HuH-7 (cell line): ENCODE measurements around the gene ATAT1.

ENCODE experiments used
- DNase-seq: peaks from one replicate; pipeline ENCODE4 v3.0.0; 2011; ENCODE audit warnings: low spot score

Gene ATAT1

DNA sequence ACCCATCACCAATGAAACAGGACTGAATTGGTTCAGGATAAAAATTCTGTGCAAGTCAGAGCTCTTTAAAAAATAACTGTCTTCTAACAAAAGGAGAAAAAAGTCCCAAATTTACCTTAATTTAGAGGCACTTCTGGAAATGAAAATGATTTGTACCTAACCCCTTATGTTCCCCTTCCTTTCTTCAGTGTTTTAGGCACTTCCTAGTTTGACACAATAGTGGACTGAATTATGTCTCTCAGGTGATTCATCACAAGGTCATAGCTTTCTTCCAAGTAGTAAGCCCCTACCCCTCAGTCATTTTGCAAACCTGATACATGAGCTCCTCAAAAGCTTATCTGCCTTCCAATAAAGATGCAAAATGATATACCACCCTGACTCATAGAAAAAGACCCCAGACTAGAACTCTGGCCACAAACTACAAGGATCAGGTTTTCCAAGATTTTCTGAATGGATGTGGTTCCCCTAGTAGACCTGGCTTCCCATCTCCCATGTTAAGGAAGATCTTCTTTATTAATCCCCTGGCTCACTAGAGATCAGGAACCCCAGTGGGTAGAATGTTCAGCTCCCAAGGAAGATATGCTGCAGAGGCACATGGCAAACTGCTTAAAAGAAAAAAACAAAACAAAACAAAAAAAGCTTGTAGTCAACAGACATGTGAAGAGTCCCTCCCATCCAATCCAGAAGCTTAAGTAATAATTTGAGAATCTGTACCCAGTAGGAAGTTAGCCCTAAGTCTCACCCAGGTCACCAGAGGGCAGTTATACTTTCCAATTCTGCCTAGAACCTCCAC is 13.2 kb upstream of the ATAT1 start:
- DNase-seq, result no peak

DNA sequence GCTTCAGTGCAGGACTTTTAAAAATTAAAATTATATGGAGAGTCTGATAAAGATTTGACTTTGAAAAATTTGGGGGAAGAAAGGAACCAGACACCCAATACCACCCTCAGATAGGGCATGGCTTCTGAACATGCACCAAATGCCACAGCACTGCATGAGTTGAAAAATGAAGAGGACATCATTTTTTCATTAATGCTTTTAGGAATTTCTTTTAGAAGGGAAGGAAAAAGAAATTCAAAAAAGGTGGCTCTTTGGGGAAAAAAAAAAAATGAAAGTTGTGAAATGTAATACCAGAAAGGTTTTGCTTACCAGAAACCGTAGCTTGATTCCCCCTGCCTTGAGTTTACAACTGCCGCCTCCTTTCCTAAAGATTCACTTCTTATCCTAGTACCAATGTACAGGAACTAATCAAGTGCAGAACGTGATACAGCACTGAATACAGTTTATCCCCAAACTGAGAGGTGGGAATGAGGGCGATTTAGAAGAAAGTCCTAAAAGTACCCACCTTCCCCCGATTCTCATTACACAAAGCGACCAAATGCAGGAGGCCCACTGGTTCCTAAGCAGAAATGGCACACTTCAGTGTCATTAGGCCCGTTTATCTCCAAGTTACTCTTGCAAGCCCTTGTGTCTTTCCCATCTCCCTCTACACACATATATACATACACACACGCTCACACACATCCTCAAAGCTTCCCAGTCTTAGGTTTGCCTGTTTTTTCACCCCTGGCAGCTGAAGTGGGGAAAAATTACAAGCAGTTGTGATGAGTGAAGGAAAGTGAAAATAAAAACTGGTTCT is 12.4 kb upstream of the ATAT1 start:
- no peak for DNase-seq

DNA sequence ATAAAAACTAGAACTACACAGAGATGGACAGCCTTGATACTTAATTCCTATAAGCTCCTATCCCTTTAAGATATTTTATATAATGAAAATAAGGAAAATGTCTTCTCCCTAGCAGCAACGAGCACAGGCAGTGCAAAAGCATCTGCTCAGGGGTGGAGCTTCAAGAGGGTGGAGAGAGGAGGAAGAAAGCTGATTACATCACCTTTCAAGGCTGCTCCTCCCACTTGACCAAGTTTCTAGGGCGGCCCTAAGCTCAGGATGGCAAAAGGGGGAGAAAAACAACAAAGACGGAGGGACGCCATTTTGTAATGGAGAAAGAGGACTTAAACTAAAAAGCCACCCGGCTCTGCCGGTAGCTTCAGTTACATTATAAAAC is 11.8 kb upstream of the ATAT1 start:
- peak; percentile 41 for DNase-seq

DNA sequence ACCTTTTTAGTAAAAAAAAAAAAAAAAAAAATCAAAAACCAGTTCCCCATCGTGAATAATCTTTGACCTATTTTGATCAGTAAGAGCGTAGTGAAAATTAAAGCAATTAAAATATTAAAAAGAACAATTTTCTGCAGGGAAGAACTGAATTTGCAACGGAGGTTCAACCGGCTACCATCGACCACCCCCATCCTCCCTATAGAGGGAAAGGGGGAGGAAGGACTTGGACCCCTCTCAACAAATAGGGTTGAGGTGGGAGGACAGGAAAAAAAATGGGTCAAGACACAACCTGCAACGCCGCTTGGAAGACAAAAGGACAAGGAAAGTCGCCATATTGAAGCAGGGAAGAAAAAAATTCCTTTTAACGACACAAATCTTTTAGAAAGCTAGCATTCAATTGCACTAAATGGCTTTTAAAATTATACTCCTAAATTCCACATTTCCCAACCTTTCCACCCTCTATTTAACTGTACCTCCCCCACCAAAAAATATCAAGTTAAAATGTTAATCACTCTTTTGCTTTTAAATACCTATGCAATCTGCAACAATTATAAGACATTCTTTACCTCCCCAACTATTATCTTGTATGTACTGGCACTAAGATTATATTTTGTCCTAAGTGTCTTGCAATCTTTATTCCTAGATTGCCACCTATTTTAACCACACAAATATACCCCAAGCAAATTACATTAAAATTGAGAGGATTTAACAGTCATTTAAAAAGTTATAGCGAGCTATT is 11.3 kb upstream of the ATAT1 start:
- no peak for DNase-seq

DNA sequence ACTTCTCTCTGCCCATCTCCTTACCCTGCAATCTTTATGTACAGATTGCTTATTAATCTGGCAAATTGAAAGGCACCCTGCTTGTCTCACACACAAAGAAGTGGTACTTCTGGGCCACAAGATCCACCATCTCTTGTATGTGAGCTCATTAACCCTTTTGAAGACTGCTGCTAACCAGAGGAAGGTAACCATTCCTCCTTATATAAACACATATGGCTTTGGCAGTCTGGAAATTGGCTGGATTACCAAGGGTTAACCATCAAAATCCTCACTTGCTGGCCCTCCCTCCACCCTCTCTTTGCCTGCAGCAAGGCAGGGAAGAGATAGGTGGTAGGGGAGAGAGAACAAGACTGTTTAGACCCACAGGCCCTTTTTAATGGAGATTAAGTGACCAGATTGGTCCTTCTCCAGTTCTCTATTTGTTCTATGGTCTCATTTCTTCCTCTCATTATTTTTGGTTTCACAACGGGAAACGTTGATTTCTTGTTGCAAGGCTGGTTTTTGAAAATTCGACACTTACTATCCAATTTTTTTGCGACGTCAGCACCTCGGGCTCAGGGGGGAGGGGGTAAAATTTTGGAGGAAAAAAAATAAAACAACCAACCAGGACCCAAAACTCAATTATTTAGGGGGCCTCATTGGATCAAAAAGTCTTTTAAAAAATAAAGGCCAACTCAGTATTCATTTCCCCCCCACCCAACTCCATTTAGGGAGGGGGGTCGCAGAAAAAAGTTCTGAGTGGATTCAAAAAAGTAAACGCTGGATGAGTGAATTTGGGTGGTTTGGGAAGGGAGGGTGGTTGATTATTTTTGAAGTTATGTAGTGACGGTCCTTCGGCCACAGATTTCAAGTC is 10.5 kb upstream of the ATAT1 start:
- DNase-seq, result no peak

DNA sequence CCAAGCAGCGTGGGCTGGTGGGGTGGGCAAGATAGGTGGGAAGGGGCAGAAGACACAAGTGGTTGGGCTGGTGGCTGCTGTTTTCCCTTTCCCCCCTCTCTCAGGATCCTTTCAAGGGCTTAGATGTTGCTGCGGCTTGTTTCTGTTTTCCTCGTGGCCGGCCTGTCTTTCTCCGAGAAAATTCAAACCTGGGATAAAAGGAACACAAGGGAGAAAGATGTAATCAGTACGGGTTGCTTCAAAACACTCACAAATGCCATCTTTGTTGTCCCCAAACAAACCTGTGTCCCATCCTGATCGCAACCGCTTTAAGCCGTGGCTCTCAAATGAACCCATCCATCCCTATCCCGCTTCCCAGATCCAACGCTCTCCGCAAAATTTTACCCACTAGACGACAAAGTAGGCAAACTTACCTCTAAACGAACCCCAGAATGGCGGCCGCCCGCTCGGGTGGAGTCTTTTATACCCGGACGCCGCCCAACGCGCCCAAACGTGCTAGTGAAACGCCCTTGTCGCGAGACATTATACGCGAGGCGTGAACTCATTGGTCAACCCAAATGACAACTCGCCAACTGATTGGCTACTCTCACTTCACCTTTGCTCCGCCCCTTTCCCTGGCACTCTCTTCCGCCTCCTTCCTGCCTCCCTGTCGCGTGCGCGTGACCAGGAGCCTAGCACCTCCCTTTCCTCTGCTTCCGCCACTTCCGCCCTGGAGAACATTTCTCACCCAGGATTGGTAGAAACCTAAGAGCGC is 9.7 kb upstream of the ATAT1 start, which contains the start of gene PPP1R10:
PPP1R10 (minus strand) TSS at position 433 of the 754 bp plus-strand sequence. CDS start 7,299 bp downstream, outside the sequence.
- DNase-seq, result peak; percentile 65

DNA sequence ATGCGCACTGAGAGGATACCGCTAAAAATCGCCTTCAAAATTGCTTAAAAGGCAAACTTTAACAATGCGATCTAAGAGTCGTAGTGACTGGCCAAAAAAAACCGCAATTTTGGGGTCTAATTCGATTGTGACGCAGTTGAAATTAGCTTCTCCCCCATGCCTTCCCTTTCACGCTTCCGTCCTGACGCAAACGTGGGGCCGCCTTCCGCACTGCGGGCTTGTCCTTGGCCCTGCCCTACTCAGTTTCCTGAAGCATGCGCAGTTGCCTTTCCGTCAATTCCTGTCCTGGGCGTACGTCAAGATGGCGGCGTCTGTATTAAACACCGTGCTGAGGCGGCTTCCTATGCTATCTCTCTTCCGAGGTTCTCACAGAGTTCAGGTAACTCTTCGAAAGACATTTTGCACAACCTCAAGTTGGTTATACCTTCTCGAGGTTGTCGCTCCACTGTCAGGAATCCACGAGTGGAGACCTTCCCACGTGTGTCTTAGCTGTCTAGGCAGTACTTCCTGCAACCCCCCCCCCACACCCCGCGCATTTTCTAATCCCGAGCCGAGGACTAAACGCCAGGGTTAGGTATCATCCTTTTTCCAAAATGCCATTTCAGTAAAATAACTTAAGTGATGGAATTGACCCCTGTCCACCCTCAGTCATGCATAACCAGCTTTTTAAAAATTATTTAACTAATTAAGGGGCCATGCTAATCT is 9.0 kb upstream of the ATAT1 start, which contains the start of gene MRPS18B:
MRPS18B (plus strand) TSS at position 276 of the 705 bp plus-strand sequence; CDS start at position 302, 26 bp downstream.
- peak; percentile 75 for DNase-seq

DNA sequence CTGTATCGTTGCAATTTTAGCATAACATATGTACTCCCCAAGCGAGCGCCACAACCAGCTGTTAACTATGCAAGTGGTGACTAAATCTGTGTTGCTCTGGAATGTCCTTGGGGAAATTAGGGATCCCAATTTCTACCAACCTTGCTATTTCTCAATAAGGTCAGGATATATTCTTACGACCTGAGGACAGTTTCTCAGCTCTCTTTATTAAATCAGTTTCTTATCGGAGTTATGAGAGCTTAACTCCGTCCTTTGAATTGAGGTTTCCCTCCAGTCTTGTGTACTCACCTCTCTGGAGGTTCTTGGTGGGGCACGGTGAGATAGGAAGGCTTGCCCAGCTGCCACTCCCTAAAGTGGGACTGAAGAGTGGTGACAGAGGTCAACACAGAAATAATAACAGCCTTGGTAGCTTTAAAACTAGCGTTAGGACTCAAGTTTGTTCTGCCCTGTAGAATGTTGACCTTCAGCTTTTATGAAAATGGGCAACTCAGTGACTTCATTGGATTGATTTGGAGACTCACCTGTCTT is 8.3 kb upstream of the ATAT1 start:
- no peak for DNase-seq

DNA sequence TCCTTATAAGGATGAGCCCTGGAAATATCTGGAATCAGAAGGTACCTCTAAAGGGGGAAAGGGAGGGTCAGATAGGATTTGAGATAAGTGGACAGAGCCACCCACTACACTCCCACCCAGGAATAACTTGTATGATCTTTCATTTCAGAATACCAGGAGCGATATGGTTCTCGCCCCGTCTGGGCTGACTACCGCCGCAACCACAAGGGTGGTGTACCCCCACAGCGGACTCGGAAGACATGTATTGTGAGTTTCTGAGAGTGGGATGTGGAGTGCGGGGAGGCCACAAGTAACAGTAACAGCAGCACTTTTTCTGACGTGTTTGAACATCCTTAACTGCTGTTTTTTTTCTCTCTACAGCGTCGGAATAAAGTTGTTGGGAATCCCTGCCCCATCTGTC is 7.1 kb upstream of the ATAT1 start:
- no peak for DNase-seq

DNA sequence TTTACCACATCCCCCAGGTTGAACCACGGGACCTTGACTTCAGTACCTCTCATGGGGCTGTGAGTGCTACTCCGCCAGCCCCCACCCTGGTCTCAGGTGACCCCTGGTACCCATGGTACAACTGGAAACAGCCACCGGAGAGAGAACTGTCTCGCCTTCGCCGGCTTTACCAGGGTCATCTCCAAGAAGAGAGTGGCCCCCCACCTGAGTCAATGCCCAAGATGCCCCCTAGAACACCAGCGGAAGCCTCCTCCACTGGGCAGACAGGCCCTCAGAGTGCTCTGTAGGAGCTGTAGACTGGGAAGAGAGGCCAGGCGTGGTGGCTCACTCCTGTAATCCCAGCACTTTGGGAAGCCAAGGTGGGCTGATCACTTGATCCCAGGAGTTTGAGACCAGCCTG is 1.2 kb upstream of the ATAT1 start:
- no peak for DNase-seq

DNA sequence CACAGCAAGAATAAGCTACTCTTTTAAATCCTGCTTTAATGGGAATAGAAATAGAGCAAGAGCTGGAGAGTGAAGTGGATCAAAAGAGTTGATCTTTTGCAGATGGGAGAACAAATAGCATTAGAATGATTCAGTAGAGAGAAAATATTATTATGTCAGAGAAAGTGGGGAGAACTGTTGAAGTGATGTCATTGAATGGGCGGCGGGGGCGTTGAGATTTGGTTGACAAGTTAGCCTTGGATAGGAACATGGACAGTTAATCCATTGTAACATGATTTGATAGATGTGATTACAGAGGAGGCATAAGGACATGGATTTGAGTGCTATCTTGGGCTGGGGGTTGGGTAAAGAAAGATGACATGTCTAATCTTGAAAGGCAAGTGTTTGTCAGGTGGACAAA is 9.2 kb downstream of the ATAT1 start:
- no peak for DNase-seq

DNA sequence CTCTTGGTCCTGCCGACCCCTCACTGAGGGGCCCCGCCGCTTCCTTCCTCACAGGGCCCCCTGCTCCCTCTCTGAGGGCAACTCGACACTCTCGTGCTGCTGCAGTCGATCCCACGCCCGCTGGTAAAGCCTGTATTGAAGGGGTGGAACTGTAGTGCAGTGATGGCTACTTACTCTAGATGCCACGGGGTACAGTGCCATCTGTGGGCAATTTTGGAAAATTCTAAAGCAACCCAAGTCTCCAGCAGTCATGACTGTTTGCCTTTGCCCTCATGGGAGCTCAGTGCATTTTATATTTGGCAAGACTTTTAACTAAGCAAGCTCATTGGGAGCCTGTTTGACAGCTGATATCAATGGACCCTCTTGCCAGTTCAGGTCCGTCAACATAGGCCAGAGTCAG is 13.8 kb downstream of the ATAT1 start:
- DNase-seq, result no peak

DNA sequence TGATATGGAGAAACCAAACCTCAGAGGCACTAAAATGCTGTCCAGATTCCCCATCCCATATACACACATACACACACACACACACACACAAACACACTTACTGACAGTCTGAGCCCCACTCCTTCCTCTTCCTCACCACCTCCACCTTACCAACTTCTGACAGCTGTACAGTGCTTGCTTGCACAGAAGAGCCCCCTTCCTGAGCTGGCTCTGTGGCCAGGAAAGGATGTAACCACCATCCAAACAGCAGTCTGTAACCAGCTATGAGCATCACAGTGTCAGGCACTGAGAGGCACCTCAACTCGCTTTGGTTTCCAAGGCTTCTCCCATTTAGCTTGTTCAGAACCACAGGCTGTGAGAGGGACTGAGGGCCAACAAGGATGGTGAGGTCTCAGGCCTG is 14.4 kb downstream of the ATAT1 start:
- DNase-seq, result no peak

DNA sequence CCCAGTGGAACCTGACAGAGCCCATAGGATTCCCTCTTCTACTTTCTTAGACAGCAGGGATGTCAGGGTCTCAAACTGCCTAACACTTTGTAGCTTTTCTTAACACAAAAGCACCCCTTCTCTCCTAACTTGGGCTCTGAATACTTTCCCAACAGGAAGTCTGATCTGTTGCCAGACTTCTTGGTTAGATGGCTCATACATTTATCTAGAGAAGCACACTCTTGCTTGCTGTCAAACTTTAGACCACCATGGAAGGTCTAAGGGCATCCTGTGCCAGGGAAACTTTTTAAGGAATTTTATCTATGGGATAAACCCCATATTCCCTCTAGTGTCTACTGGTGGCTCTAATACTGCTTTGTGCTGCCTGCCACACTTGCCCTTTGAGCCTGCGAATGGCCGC is 17.0 kb downstream of the ATAT1 start:
- DNase-seq, result no peak

DNA sequence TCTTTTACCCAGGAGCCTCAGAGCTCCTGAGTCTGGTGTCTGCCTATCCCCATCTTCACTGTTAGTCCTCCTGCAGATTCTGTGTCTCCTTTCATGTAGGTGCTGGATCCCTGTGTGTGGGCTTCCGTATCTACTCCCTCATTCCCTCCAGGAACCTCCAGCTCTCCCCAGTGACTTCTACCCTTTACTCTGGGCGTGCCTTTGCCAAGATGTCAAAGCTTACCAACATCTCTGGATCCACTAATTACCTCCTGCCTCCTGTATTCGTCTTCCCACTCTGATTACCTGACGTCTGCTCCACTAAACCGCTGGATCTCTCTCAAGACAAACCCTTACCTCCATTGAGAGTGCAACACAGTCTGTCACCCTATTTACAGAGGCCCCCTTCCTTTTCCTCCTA is 18.1 kb downstream of the ATAT1 start:
- no peak for DNase-seq

DNA sequence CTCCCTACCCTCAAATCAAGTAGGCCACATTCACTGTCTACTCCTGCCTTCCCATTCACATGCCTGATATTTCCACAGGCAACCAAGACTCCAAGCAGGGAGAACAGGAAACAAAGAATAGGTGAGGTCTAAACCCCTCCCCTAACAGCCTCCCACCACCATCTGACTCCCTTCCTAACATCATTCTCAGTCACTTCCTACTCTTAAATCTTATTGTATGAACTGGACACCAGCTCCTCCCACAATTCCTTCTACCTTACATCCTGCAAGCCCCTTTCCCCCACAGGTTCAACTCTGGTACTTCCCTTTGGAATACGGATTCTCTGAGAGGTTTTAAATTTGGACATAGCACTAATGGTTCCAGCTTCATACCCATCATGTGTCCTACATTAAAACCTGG is 19.3 kb downstream of the ATAT1 start:
- DNase-seq, result no peak

DNA sequence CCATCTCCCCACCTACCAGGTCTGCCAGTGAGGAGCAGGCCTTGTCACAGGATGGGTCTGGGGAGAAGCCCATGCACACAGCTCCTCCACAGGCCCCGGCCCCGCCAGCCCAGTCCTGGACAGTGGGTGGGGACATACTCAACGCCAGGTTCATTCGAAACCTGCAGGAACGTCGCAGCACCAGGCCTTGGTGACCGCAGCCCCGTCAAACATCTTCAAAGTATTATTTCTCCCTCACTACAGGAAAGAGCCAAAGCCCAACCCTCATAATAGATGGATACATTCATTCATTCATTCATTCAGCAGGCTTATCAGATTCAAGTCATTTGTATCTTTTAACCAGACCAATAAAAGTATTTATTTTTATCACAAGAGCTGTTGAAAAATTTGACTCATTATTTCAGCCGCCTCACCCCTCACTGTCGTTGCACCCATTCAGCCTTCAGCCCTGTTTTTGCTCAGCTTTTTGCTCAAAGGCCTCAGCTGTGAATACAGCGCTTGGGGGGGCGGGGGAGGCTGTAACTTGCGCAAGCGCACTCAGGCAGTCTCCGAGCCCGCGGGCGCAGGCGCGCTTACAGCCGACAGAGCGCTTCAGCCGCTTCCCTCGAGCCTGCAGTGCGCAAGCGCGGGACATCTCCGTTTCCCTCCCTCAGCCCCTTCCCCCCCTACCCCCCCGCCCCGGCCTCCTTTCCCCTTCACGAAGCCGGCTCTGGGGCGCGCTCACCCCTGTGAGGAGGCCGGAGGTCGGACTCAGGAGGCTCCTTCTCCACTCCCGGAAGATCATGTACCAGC is 20.0 kb downstream of the ATAT1 start, which contains the start of gene C6orf136:
C6orf136 (plus strand) TSS at position 684 of the 792 bp plus-strand sequence; CDS start at position 783, 99 bp downstream.
- DNase-seq, result peak; percentile 89

DNA sequence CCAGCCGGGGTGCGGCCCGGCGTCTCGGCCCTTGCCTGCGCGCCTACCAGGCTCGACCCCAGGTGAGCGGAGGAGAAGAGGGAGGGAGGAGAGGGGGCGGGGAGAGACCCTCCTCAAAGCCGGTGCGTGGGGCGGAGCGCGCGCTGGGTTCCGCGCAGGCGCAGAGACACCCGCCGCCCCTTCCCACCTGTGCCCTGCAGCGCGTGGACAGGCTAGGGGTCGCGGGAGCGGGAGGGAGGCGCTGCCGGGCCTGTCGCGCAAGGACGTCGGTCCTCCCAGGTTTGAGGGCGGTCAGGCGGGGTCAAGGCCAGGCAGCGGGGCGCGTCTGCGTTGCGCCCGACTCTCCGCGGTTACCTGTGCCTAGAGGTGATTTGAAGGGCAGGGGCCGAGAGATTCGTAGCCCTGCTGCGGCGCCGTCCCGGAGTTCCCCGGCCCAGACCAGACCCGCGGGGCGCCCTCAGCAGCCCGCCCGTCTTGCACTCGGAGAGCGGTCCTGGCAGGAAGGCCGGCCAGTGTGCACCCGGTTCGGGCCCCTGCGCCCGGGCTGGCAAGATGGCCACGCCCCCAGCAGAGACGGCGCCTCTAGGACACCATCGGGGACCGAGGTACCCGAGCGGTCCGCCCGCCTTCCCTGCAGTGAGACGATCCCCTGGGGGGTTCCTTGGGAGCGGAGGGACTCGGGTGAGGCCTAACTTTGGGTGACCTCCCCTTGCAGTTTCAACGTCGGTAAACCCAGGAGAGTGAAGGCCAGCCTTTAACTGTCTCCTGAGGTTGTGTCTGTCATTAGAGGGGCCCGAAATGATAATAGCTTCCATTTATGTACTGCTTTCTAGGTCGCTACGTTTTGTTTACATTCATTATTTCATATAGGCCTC is 20.8 kb downstream of the ATAT1 start:
- peak; percentile 78 for DNase-seq
